DMS153 (cell line): ENCODE measurements around the gene PLCB4.

Source experiments
- DNase-seq: peaks from one replicate; lab custom pipeline; 2025; lab: John Stamatoyannopoulos, UW

The PLCB4 gene

DNA sequence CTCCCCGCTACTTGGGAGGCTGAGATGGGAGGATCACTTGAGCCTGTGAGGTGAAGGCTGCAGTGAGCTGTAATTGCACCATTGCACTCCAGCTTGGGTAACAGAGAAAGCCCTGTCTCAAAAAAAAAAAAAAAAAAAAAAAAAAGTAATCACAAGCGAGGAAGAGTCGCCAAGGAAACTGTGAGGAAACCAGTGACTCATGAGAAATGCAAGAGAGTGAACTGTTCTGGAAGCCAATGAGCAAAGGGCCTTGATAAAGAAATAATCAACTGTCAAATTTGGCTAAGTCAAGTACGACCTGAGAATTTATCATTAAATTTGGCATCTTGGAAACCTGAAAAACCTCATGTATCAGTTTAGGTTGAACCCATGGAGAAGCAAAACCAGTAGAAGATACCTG, 429.4 kb downstream of the PLCB4 start:
- no peak for DNase-seq

DNA sequence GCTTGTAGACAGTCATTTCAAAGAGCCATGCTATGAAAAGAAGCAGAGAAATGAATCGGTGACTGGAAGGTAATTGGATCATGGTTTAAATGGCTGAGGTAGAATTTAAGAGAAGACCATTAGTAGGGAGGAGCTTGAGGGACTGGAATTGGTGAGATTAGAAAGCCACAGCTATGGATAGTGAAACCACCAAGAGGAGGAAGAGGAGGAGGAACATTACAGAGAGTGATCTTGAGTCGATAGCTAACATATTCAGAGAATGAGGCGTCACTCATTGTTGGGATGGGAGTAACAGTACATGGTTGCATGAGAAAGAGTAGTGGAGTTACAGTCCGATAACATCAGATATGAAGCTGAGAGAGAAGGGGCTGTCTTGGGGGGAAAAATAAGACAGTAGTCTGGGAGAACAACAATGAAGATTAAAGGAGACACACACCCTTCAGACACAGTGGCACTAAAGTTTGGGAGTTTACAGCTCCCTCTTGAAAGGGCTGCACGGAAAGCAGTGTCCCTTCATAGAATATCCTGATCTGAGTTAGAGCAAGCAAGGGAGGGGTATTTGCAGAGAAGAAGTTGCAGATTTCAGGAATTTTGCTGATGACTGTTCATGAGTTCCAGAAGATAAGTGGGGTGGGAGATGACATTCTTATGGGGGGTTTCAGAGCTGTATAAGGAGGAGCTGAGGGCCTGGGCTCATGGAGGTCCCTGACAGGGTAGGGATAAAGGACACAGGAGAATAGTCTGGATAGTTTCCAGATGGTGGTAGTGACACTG, 430.4 kb downstream of the PLCB4 start:
- DNase-seq = no peak

DNA sequence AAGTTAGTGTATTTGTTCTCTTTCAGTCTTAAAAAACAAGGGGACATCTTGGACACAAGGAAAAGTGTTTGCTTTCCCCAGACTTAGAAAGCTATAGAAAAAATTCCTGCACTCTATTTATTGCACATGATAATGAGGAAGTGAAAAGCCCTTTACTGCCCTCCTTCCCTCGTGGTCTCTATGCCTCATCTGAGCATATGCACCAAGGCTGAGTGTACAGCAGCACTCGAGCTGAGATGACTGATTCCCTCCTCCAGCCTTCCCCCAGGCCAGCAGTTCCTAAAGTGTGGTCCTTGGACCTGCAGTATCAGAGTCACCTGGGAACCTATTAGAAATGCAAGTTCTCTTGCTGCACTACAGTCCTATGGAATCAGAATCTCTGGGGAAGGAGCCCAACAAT, 431.2 kb downstream of the PLCB4 start:
- no peak for DNase-seq

DNA sequence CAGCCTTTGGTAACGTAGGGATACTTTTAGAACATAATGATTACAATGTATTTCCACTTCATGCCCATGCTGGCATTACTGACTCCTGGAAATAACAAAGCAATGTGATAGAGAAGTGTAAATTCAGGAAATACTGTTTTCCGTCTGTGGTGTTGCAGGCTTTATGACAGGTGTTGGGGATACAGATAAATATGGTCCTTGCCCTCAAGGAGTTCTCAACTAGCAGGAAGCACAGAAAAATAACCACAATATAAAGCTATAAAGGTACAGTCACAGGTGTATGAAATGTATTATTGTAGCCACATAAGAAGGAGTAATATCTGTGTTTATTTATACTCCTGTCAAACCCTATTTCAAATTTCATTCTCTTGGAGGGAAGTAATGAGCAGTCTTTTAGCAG, 432.6 kb downstream of the PLCB4 start:
- DNase-seq = no peak

DNA sequence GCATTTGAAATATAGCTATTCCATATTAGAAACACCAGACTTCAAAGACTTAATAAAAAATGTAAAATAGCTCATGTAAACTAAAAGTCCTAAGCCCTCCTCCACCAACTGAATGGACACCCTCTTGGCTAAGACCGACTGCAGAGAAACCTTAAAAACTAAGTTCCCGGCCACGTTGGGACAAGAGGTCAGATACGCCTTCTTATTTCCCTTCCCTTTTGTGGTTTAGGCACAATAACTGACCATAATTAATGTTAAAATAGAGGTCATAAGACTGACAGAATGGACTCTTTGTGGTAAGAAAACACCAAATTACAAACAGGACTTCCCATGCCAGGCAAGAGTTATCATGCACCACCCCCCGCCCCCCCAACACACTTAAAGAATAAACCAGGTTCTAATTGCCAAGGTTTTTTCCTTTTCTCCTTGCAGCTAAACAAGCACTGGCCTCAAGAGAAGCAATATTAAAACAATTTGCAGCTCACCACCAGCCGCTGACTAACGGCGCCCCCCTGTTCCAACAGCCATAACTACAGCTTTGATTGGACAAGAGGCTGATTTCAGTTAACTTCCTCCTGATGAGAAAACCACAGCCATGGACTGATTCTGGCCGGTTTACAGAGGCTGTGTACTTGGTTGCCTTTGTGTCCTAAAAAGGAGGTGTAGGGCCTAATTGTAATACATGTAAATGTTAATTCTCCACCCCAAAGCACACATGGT, 434.8 kb downstream of the PLCB4 start:
- DNase-seq = no peak

DNA sequence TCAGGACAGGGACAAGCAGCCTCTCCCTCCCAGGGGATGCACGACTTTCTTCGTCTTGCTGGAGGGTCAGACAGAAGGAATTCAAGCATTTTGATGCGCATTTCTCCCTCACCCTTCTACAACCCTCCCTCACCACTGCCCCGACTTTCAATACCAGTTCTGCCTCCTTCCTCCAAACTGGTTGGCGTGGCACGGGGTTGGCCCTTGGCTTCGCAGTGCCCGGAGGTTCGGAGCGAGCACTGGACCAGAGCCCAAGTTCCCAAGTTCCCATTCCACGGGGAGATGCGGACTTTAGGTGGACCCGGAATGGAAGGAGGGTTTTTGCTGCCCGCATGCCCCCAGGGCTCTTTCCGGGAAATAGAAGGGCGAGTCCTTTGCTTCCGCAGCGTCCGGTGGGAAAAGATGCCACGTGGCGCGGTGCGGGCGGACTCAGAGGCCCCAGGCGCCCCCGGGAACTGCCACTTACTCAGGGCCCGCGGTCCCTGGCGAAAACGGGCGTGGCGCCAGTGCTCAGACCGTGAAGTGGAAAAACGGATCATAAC, 437.5 kb downstream of the PLCB4 start:
- DNase-seq = no peak

DNA sequence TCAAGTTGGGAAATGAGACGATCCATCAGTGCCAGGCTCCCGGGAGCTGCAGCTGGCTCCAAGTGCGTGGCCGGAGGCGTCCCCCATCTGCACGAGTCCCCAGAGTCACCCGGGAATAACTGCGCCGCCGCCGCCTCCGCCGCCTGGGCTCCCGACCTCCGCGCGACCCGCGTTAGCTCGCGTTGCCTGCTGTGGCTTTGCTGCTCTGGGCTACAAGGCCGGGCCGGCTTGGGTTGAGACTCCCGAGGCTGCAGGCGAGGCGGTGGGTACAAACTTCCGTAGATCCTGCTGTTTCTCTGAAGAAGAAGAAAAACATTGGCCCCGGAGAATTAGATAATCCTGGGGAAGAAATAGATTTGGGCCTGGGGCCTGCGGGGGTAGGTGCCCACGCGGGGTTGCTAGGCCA, 438.1 kb downstream of the PLCB4 start:
- DNase-seq = no peak

DNA sequence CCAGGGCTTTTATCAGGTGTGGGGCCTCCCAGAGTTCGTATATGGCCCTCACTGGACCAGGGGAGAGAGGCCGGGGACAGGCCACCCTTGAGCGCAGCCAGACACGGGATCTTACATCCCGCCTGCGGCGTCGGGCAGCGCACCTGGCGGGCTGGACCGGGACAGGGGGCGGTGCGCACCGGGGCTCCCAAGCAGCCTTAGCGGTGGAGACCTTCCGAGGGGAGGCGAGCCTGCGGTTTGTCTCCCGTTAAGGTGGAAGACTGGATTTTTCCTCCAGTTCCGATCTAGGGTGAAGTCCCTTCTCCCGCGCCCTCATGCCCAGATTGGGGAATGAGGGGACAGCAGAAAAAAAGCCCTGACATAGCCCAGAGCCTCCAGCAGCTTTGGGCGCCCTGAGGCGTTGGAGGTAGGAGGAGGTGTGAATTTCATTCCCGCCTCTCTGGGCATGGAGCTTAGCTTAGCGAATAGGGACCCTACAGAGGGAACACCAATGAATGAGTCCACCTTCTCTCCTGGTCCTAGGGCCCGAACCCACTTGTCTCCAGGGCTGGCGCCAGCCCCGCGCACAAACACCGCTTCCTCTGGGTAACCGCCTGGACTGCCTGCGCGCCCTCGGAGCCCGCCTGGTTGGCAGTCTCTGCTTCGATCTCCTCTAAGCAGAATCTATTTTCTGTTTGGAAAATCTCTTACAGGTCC, 438.8 kb downstream of the PLCB4 start:
- DNase-seq = no peak

DNA sequence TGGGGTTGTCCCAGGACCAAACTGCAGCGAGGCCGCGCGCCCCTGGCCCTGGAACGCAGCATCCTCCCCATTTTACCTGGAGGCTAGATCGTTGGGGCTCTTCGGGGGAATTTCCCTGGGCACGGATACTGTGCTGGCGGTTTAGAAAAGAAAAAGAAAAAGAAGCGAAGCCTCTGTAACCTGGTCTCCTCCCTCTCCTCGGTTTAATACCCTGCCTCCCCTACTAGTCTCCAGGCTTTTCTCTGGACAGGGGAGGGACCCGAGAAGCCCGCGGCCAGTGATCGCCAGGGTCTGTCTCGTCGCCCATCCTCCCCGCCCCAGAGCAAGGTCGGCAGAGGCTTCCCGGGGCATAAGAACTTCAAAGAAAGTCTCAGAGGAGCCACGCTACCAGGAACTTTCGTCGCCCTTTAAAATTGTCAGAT, 439.4 kb downstream of the PLCB4 start:
- no peak for DNase-seq

DNA sequence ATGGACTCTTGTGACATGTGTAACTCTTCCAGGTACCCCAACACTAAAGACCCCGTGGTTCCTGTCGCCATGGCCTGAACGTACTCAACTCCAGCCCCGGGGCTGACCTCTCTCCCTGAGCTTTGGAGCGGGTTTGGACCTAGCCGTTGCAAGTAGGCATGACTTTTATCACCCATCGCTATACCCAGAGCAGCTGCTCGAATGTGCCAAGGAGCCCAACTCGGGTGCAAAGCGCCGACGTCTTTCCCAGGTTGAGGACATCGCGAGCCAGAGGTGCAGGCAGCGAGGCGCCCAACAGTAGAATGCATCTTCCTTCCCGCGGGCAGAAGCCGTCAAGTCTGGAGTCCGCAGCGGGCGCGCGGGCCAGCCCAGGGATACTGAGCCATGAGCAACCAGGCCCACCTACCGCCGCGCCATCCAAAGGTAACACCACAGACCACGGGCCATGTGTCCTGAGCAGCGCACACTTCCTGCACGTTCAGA, 439.9 kb downstream of the PLCB4 start:
- no peak for DNase-seq

DNA sequence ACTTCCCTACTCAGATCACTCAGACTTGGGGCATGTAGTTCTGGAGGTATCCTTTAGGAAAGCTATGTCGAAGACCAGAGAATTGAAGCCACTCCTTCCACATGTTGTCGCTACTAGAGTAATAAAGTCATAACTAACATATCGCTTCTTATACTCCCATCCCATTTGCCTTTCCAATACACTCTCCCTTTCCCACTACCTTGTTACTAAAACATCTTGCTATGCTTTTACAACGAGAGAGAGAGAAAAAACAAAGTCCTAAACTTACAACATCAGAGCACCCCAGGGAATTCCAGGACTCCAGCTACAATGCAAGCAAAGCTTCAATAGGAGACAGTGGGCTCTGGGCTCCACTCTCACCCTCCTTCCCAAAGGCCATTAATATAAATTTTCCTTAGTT, 440.4 kb downstream of the PLCB4 start:
- DNase-seq = no peak

DNA sequence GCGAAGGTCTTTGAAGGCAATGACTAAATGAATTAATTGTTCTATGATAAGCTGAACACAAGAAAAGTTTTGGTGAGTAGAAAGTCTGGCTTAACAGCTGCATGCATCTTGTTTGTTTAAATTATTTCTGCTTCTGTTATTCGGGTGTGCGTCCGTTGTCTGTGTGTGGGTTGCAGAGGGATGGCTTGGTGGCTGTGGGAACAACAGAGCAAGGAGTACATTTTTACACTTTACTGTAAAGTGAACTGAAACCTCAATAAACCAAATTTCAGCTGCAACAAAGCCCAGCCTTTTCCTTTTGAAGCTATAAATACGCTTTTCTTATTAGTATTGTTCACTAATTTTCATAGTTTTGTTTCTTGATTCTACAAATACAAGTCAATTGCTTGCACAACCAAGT, 442.0 kb downstream of the PLCB4 start:
- DNase-seq = no peak

DNA sequence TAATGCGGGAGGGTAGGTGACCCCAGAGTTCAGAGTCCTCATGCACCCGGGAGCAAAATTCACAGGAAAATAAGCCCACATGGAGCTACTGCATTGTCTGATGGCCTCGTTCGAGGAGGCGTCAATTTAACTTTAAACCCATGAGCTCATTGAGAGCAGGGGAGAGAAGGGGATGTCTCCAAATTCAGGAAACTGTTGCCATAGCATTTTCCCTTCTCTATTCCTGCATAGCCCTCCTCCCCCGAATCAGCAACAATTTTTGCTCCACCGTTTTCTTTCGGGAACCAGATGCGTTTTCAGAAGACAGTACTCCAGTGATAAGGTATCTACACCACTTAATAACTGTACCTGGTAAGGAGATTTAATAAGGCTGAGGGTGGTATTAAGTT, 445.2 kb downstream of the PLCB4 start:
- DNase-seq = no peak

DNA sequence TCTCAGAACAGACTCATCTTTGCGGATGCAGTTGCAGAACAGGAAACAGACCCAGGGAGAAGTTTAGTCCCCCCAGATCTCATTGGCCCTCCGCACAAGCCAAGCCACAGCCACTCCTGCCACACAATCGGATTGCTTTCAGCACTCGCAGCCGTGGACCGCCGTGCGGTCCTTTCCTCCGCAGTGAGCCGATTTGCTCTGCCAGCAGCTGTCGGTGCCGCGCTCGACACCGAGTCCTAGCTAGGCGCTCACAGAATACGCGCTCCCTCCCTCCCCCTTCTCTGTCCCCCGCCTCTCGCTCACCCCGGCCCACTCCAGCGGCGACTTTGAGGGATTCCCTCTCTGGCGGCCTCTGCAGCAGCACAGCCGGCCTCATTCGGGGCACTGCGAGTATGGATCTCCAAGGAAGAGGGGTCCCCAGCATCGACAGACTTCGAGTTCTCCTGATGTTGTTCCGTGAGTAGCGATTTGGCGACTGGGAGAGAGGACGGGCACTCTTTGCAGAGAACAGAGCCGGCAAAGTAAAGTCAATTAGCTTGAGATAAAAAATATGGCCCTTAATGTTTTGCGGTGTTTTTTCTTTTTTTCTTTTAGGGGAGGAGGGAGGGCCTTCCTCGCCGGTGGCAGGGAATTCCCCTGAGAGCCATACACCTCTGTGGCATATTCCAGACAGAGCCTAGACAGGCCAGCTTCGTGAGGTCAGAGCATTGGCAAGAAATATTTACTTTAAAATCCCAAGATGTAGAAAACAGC, 445.8 kb downstream of the PLCB4 start, which contains the start of gene LAMP5:
LAMP5 (plus strand) TSS at position 130 of the 753 bp plus-strand sequence; CDS start at position 393, 263 bp downstream.
- no peak for DNase-seq

DNA sequence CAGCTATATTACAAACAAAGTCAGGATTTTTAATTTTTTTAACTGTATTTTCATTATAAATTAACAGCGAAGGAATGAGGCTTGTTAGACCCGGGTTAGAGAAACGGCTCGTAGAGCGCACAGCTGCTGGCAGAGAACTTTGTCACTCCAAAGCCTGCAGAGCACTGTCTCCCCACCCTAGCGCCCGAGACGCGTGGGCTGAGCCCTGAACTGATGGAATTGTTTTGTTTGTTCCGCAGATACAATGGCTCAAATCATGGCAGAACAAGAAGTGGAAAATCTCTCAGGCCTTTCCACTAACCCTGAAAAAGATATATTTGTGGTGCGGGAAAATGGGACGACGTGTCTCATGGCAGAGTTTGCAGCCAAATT, 446.3 kb downstream of the PLCB4 start:
- no peak for DNase-seq

DNA sequence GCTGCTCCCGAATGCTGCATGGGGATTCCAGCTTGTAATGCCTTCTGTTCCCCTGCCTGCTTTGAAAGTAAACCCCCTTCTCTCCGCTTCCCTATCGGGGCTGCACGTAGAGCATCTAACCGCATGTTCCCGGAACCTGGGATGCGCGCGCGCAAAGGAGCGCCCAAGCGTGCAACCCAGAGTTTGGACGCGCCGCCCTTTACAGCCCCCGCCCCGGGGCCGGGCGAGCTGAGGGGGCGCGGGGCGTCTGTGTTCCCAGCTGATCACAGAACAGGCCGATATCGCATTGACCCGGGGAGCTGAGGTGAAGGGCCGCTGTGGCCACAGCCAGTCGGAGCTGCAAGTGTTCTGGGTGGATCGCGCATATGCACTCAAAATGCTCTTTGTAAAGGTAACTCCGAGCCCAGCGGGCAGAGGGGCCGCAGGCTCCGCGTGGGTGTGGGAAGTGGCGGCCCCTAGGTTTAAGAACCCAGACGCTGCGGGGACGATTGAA, 446.9 kb downstream of the PLCB4 start:
- DNase-seq = no peak

DNA sequence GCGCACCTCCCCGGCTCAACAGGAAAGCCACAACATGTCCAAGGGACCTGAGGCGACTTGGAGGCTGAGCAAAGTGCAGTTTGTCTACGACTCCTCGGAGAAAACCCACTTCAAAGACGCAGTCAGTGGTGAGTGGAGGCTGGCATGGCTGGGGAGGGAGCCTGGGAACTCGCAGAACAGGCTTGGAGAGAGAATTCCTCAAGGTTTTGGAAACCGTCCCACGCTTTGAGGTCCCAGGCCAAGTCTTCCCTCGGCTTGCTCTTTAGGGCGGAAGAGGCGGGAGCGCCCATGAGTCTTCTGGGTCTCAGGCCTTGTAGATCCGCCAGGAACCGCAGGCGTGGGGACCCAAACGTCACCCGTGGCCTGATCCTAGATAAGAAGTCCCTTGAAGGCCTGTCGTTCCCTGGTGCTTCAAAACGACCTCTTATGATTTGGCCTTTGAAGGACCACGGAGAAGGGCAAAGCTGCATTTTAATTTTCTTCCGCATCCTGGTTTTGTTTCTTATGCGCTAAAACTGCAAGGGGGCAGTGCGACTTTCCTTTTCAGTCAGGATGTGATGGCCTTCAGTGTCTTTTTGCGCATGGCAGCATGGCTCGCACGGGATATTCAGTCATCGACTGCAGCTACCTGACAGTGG, 447.5 kb downstream of the PLCB4 start:
- no peak for DNase-seq

DNA sequence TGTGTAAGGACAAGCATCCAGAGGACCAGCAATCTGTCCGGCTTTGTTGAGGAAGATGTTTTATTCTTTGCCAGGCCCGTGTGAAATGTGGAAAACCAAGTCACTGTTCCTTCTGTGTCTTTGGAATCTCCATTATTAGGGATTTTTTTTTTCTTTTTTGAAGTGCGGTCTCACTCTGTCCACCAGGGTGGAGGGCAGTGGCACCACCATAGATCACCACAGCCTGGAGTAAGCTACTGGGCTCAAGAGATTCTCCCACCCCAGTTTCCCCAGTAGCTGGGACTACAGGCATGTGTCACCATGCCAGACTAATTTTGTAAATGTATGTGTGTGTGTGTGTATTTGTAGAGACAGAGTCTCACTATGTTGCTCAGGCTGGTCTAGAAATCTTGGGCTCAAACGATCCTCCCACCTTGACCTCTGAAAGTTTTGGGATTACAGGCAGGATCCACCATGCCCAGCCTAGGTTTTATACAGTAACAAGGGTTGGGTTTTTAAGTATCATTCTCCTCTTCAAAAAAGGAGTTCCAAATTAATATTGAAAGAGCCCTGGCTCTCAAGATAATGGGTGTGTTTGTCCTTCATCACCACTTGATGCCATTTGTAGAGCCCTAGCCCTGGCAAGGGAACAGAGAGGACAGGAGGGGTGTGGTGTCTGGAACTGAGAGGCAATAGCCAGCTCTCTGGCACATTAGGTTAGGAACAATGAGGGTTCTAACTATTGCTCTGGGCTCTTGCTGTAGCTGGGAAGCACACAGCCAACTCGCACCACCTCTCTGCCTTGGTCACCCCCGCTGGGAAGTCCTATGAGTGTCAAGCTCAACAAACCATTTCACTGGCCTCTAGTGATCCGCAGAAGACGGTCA, 448.6 kb downstream of the PLCB4 start:
- DNase-seq = no peak

DNA sequence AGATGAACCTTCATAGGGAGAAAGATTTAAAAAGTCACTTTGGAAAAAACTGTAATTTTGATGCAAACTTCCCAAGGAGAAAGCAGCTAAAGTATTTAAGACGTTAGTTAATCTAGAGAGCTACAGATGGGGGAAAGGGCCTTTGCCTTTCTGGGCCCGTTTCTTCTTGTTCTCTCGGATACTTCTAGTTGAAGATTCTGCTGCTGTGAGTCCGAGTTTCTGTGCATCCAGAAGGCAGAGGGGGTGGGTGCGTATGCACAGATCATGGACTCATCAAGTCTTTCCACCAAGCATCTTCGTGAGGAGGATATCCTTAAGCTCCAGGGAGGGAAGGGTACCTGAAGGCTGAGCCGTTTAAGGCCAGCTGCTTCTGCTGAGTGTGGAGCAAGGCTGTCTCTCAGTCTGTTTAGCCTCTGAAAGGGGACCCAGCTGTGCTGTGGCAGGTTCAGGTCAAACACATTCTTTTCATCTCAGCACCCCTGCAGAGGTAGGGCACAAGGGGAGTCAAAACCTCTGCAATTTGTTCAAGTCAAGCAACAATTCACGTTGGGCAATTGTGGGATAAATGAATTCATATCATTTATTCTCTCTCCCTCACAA, 449.8 kb downstream of the PLCB4 start:
- DNase-seq = no peak

DNA sequence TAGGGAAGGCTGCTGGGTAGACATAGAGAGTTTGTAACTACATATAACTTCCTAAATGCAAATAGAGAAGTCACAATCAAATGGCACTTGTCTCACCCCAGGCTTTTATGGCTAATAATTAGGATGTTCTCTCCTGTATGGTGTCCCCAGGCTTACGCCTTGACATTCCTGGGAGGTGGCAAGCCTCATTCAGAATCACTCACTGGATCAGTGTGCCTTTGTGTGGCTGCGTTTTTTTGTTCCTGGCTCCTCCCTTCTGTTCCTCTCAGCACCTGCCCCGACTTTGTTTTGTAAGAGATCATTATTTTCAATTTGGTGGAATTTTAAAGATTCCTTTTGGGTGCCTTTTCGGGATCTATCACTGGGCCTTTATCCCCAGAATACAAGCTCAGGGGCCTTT, 451.2 kb downstream of the PLCB4 start:
- DNase-seq = no peak
